ENCODE data around the gene AGBL1. TPM values are rescaled to one million over a fixed set of nuclear protein-coding genes. Genes with fewer than 3 reads are reported as not detected.
"Not testable (repeated sequence)": the region's sequence is repeated elsewhere in the genome, so short reads cannot be mapped to it uniquely, and the experiment has no call there.

The AGBL1 gene
- total RNA-seq, 3 donors from 2014 or later, result 0.10 to 0.32 TPM; not detected in 1

DNA sequence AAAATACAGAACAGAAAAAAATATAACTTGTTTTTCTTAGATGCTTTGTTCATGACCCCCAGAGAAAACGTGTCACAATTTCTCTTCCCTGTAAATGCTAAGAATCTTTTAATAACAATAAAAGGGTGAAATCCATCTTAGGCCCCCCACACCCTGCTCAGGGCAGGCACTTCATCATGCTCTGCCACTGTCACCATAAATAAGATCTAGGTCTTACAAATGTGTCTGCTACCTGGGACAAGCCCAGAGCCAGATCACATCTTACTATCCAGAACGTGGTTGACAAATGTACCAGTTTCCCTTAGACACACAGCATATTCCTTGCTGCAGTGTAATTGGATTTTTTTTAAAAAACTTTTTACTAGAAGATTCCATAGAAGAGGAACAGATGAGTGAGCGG is 795.4 kb downstream of the AGBL1 start:
- Histone ChIP-seq H3K4me1 (ENCODE audit: low read depth) (no peaks in the 10 kb centered on the region), H3K36me3 (ENCODE audit: low read depth) (no peaks in the 10 kb centered on the region), H3K9me3 (no peaks in the 10 kb centered on the region), H3K4me3 (no peak overlapping the region)
- ATAC-seq (no peak), DNase-seq (no peak)
- TF ChIP-seq, protein P1, sequence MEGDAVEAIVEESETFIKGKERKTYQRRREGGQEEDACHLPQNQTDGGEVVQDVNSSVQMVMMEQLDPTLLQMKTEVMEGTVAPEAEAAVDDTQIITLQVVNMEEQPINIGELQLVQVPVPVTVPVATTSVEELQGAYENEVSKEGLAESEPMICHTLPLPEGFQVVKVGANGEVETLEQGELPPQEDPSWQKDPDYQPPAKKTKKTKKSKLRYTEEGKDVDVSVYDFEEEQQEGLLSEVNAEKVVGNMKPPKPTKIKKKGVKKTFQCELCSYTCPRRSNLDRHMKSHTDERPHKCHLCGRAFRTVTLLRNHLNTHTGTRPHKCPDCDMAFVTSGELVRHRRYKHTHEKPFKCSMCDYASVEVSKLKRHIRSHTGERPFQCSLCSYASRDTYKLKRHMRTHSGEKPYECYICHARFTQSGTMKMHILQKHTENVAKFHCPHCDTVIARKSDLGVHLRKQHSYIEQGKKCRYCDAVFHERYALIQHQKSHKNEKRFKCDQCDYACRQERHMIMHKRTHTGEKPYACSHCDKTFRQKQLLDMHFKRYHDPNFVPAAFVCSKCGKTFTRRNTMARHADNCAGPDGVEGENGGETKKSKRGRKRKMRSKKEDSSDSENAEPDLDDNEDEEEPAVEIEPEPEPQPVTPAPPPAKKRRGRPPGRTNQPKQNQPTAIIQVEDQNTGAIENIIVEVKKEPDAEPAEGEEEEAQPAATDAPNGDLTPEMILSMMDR (IDR thresholded peaks at IDR 0.05), result no peak
- intact Hi-C loops (cut with DNase I, micrococcal nuclease), result no loop called here

DNA sequence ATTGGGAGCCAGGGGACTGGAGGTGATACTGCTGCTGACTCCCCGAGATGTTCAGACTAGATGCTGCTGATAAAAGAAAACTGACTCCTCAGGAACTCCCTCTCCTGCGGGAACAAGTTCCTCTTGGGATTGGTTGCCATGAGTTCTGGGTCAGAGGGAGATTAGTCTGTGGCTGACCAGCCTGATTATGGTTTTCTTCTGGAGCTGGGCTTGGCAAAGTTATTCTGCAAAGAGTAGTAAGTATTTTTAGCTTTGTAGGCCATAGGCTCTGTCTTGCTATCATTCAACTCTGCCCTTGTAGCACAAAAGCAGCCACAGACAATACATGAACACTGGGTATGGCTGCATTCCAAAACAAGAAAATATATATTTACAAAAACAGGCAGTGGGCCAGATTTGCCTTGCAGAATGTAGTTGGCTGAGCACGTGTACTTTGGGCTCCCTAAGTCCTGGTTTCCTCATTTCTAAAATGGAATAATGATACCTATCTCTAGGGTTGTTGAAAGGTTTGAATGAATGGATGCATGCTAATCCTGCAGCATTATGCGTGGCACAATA is 796.8 kb downstream of the AGBL1 start:
- Histone ChIP-seq H3K36me3 (ENCODE audit: low read depth) (no peaks in the 10 kb centered on the region), H3K4me1 (ENCODE audit: low read depth) (no peaks in the 10 kb centered on the region), H3K4me3 (no peak overlapping the region), H3K9me3 (no peaks in the 10 kb centered on the region)
- ATAC-seq, result no peak
- intact Hi-C loops (cut with DNase I, micrococcal nuclease), result no loop called here
- TF ChIP-seq, protein P1 (IDR thresholded peaks at IDR 0.05), result no peak
- no peak for DNase-seq

DNA sequence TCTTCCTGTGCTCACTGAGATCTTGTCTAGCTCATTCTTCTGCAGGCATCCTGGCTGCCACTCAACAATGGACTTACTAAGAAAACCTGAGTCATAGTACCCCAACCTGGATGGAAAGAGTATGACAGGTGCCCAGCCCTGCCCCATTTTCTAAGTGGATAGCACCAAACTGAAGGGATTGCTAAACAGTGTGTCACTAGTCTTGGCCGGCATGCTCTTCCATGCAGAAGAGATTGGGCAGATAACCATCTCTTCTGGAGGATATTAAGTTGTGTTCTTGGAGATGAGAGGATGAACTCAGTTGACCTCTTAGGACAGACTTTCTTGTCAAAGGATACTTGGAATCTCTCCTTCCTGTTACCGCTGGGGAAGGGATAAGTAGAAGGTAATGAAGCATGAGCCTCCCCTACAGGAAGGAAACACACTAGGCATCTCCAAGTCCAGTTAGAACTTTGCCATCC is 797.5 kb downstream of the AGBL1 start:
- intact Hi-C loops (cut with DNase I, micrococcal nuclease), result no loop called here
- ATAC-seq (no peak), DNase-seq (no peak)

DNA sequence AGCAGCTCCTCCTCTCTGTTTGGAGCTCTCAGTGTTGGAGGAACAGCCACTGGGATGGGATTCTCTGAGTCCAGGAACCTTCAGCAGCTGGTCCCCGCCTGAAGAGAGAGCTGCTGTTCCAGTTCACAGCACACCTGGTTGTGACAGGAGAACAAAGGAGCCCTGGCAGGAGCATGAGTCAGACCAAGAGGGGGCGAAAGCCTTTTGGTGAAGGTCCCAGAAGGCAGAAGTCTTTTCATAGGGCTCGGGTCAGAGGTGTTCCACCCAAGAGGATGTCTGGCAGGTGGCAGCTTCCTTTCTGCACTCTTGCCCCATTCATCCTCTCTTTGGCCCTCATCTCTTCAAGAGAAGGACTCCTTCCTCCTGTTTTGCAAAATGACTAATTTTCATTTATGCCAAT is 799.2 kb downstream of the AGBL1 start:
- intact Hi-C loops (cut with DNase I, micrococcal nuclease); ATAC-seq; H3K4me1 ChIP-seq (ENCODE audit: low read depth); H3K9me3 ChIP-seq; H3K4me3 ChIP-seq; DNase-seq; H3K36me3 ChIP-seq (ENCODE audit: low read depth): not testable (repeated sequence)

More for the DNA sequence above, 797.5 kb downstream of the AGBL1 start:
- Histone ChIP-seq H3K9me3 (no peaks in the 10 kb centered on the region), H3K4me3 (no peak overlapping the region), H3K4me1 (ENCODE audit: low read depth) (no peaks in the 10 kb centered on the region), H3K36me3 (ENCODE audit: low read depth) (no peaks in the 10 kb centered on the region)
- TF ChIP-seq, protein P1 (IDR thresholded peaks at IDR 0.05), result no peak

DNA sequence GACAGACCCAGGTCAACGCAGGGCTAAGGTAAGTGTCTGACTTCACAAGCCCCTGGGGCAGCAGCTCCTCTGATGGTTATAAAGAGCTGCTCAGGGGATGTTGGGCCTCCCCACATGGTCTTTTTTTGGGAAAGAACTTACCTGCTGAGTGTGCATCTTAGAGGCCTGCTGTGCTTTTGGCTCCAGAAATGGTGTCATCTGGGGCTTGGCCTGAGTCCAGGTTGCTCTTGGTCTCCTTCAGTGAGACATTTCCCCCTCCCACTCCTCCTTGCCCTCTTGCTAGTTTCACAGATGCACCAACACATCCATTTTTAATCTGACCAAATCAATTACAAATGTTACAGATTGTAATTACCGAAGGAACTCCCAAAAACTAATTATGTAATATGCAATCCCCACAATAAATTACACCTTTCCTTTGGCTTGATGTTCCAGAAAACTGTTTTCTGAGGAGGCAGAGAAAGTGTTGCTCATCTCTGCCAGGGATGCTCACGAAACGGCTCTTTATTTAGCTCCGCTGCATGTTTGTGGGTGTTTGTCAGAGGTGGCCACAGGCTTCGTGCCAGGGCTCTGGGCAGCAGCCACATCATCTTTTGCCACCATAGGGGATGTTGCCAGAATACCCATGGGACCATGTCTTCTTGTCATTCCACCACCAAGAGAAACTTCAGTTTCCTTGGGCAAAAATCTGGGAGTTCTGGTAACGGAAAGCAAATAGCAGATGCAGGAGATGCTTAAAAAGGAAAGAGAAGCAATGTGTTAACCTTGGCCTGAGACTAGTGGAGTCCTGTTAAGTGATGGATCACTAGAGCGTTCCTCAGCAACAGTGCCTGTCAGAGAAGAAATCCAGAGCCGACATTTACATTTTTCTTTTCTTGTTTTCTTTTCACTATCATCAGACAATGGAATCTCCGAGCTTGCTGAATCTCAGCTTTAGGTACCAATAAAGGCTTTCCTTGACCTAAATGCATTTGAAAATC is 799.9 kb downstream of the AGBL1 start:
- intact Hi-C loops (cut with DNase I, micrococcal nuclease), result no loop called here
- DNase-seq (no peak), ATAC-seq (no peak)
- TF ChIP-seq, protein P1 (IDR thresholded peaks at IDR 0.05), result no peak
- no peaks in the 10 kb centered on the region for H3K4me1 ChIP-seq (ENCODE audit: low read depth)
- no peaks in the 10 kb centered on the region for H3K9me3 ChIP-seq
- H3K4me3 ChIP-seq, result no peak overlapping the region
- H3K36me3 ChIP-seq (ENCODE audit: low read depth), result no peaks in the 10 kb centered on the region

DNA sequence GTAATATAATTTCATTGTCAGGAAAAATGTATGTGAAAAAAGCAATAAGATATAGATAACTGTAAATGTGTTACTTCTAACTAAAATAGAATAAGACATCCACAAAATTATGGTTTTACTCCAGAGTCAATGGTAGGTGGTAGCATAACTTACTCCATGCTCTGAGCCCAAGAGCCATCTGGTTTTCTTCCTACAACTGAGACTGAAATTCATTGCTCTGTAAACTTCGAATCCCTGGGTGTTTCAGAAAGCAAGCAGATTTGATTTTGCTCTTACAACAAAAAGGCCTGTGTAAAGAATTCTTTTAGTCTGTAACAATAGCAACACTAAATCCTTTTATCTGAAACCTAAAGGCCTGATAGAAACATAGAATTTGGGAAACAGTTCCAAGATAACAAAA is 805.9 kb downstream of the AGBL1 start:
- DNase-seq (no peak), ATAC-seq (no peak)
- H3K9me3 ChIP-seq, result no peaks in the 10 kb centered on the region
- intact Hi-C loops (cut with DNase I, micrococcal nuclease), result no loop called here
- no peaks in the 10 kb centered on the region for H3K36me3 ChIP-seq (ENCODE audit: low read depth)
- no peaks in the 10 kb centered on the region for H3K4me1 ChIP-seq (ENCODE audit: low read depth)
- TF ChIP-seq, protein P1 (IDR thresholded peaks at IDR 0.05), result no peak
- H3K4me3 ChIP-seq, result no peak overlapping the region

Data from mucosa of descending colon (tissue), 3 donors.